Measurements from ENCODE around the gene DNAJB2. TPM values are rescaled to one million over a fixed set of nuclear protein-coding genes. Genes with fewer than 3 reads are reported as not detected.

Gene DNAJB2
- total RNA-seq, 3 donors from 2014 or later (not counting 1 experiment from before 2014, with no cell fraction given), result 70.3 to 108 (median 98.3) TPM

DNA sequence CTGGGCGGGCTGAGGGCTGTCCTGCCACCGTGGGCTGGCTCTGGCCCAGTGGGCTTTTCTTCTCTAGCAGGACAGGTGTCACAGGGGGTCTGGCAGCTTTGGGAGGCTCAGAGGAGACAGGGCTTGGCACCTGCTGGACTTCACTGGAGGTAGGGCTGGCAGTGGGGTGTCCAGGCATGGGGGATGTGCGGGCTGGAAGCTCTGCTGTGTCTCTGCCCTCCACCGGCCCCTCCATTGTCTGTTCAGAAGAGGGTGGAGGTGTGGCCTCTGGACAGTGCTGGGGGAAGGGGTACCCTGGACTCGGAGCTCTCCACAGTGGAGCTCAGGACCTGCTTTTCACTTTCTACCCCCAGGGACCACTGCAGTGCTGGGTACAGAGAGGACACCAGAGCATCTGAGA lies 20.9 kb downstream of the DNAJB2 start:
- TF ChIP-seq, protein P1, sequence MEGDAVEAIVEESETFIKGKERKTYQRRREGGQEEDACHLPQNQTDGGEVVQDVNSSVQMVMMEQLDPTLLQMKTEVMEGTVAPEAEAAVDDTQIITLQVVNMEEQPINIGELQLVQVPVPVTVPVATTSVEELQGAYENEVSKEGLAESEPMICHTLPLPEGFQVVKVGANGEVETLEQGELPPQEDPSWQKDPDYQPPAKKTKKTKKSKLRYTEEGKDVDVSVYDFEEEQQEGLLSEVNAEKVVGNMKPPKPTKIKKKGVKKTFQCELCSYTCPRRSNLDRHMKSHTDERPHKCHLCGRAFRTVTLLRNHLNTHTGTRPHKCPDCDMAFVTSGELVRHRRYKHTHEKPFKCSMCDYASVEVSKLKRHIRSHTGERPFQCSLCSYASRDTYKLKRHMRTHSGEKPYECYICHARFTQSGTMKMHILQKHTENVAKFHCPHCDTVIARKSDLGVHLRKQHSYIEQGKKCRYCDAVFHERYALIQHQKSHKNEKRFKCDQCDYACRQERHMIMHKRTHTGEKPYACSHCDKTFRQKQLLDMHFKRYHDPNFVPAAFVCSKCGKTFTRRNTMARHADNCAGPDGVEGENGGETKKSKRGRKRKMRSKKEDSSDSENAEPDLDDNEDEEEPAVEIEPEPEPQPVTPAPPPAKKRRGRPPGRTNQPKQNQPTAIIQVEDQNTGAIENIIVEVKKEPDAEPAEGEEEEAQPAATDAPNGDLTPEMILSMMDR (IDR thresholded peaks at IDR 0.05), result no peak
- ATAC-seq, result no peak
- peaks cover 22 to 24% of the 10 kb centered on the region in 2 donors for H3K27me3 Mint-ChIP-seq (ENCODE audit: low read depth in 2 of 2)
- no peak overlapping the region for H3K4me3 Mint-ChIP-seq
- peaks cover 12% of the 10 kb centered on the region for H3K27me3 ChIP-seq (ENCODE audit: control insufficient read depth, insufficient read depth, low read length)
- H3K4me1 Mint-ChIP-seq, result peaks cover 0 to 3% of the 10 kb centered on the region in 2 donors
- H3K9me3 ChIP-seq (ENCODE audit: control insufficient read depth, insufficient read depth, low read length), result no peaks in the 10 kb centered on the region
- no peak for DNase-seq
- intact Hi-C loops (cut with micrococcal nuclease), result no loop called here
- H3K27ac Mint-ChIP-seq, result no peak overlapping the region
- peaks cover 8% of the 10 kb centered on the region for H3K4me1 ChIP-seq (ENCODE audit: control insufficient read depth, insufficient read depth, low read length)
- H3K36me3 Mint-ChIP-seq, result no peaks in the 10 kb centered on the region
- H3K4me3 ChIP-seq (ENCODE audit: low read length), result no peak overlapping the region
- 78% methylated on average over 5 of the region's 5 CpGs for WGBS (ENCODE audit: insufficient coverage)
- H3K36me3 ChIP-seq (ENCODE audit: control insufficient read depth, insufficient read depth, low read length), result no peaks in the 10 kb centered on the region
- H3K27ac ChIP-seq (ENCODE audit: low read length), result no peak overlapping the region
- no peaks in the 10 kb centered on the region for H3K9me3 Mint-ChIP-seq

DNA sequence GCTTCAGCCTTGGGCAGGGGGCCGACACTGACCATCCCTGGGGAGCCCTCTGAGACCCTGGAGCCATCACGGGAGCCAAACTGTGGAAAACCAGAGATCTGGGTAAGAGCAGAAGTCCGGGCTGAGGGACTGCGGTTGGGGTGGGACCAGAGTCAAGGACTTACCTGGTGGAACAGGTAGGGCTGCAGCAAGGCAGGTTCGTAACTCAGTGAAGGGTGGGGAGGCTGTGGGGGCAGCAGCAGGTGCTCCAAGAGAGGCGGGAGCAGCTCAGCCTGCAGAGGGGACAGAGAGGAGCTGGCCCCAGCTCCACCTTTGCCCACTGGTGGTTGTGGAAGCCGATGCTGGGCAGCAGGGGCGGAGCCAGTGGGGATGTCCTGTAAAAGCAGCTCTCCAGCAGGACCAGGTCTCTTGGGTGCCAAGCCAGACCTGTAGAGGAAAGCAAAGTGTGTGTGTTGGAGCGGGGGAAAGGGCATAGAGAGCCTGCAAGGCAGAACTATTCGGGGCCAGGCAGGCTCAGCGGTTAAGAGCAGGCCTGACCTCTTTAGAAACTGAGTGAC lies 23.3 kb downstream of the DNAJB2 start:
- H3K36me3 Mint-ChIP-seq, result no peaks in the 10 kb centered on the region
- intact Hi-C loops (cut with micrococcal nuclease), result no loop called here

DNA sequence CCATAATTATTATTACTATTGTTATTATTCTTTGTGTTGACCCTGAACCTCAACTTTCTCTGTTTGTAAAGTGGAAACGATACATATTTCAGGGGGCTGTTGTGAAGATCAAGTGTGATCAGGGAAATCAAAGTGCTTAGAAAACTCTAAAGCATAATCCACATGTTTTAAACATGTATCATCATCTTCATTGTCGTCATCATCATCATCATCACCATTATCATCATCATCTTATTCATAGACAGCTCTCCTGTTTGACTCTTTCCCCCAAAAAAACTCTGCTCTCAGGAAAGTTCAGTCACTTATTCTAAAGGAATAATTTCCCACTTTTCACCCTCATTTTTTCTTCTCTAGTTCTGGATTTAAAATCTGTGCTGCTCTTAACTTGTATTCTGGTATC lies 25.1 kb downstream of the DNAJB2 start:
- 46% methylated on average over 2 of the region's 2 CpGs for WGBS (ENCODE audit: insufficient coverage)
- H3K9me3 ChIP-seq (ENCODE audit: control insufficient read depth, insufficient read depth, low read length), result no peaks in the 10 kb centered on the region
- DNase-seq (no peak), ATAC-seq (no peak)
- H3K4me3 Mint-ChIP-seq, result no peak overlapping the region
- H3K4me1 ChIP-seq (ENCODE audit: control insufficient read depth, insufficient read depth, low read length), result peaks cover 6% of the 10 kb centered on the region
- H3K36me3 ChIP-seq (ENCODE audit: control insufficient read depth, insufficient read depth, low read length), result no peaks in the 10 kb centered on the region
- H3K27me3 ChIP-seq (ENCODE audit: control insufficient read depth, insufficient read depth, low read length), result peaks cover 24% of the 10 kb centered on the region
- no peak overlapping the region for H3K27ac ChIP-seq (ENCODE audit: low read length)
- TF ChIP-seq, protein P1 (IDR thresholded peaks at IDR 0.05), result no peak
- no peak overlapping the region for H3K27ac Mint-ChIP-seq
- intact Hi-C loops (cut with micrococcal nuclease), result no loop called here
- no peaks in the 10 kb centered on the region for H3K9me3 Mint-ChIP-seq
- H3K4me3 ChIP-seq (ENCODE audit: low read length), result no peak overlapping the region
- no peaks in the 10 kb centered on the region for H3K4me1 Mint-ChIP-seq
- H3K36me3 Mint-ChIP-seq, result no peaks in the 10 kb centered on the region
- H3K27me3 Mint-ChIP-seq (ENCODE audit: low read depth in 2 of 2), result peaks cover 35 to 49% of the 10 kb centered on the region in 2 donors

More for the DNA sequence above, 23.3 kb downstream of the DNAJB2 start:
- Histone ChIP-seq H3K27me3 (ENCODE audit: control insufficient read depth, insufficient read depth, low read length) (peaks cover 14% of the 10 kb centered on the region), H3K9me3 (ENCODE audit: control insufficient read depth, insufficient read depth, low read length) (no peaks in the 10 kb centered on the region), H3K36me3 (ENCODE audit: control insufficient read depth, insufficient read depth, low read length) (no peaks in the 10 kb centered on the region), H3K4me1 (ENCODE audit: control insufficient read depth, insufficient read depth, low read length) (peaks cover 4% of the 10 kb centered on the region), H3K4me3 (ENCODE audit: low read length) (no peak overlapping the region), H3K27ac (ENCODE audit: low read length) (no peak overlapping the region)
- no peak for ATAC-seq
- DNase-seq, result no peak
- TF ChIP-seq, protein P1 (IDR thresholded peaks at IDR 0.05), result no peak
- H3K27me3 Mint-ChIP-seq (ENCODE audit: low read depth in 2 of 2), result peaks cover 31 to 44% of the 10 kb centered on the region in 2 donors
- H3K9me3 Mint-ChIP-seq, result no peaks in the 10 kb centered on the region
- H3K27ac Mint-ChIP-seq, result no peak overlapping the region
- H3K4me1 Mint-ChIP-seq, result no peaks in the 10 kb centered on the region
- 74% methylated on average over 11 of the region's 11 CpGs for WGBS (ENCODE audit: insufficient coverage)
- no peak overlapping the region for H3K4me3 Mint-ChIP-seq

DNA sequence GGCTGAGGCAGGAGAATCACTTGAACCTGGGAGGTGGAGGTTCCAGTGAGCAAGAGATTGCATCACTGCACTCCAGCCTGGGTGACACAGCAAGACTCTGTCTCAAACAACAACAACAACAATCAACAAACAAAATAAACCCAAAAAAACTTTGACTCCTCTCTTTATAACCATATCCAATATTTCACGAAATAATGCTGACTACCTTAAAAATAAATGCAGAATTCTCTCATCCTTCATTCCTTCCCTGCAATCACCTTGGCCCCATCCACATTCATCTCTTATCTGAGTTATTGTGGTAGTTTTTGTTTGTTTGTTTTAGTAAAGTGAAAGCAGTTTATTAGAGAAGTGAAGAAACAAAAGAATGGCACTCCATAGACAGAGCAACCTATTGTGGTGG lies 26.9 kb downstream of the DNAJB2 start:
- no peak for DNase-seq
- 78% methylated on average over 1 of the region's 1 CpG for WGBS (ENCODE audit: insufficient coverage)
- TF ChIP-seq, protein P1 (IDR thresholded peaks at IDR 0.05), result no peak
- Histone ChIP-seq H3K36me3 (ENCODE audit: control insufficient read depth, insufficient read depth, low read length) (no peaks in the 10 kb centered on the region), H3K4me1 (ENCODE audit: control insufficient read depth, insufficient read depth, low read length) (peaks cover 6% of the 10 kb centered on the region), H3K9me3 (ENCODE audit: control insufficient read depth, insufficient read depth, low read length) (no peaks in the 10 kb centered on the region), H3K4me3 (ENCODE audit: low read length) (no peak overlapping the region), H3K27me3 (ENCODE audit: control insufficient read depth, insufficient read depth, low read length) (peaks cover 25% of the 10 kb centered on the region), H3K27ac (ENCODE audit: low read length) (no peak overlapping the region)
- H3K4me1 Mint-ChIP-seq, result no peaks in the 10 kb centered on the region
- no peak for ATAC-seq
- peaks cover 41 to 49% of the 10 kb centered on the region in 2 donors for H3K27me3 Mint-ChIP-seq (ENCODE audit: low read depth in 2 of 2)
- intact Hi-C loops (cut with micrococcal nuclease), result no loop called here
- no peak overlapping the region for H3K4me3 Mint-ChIP-seq
- H3K9me3 Mint-ChIP-seq, result no peaks in the 10 kb centered on the region
- H3K27ac Mint-ChIP-seq, result no peak overlapping the region
- no peaks in the 10 kb centered on the region for H3K36me3 Mint-ChIP-seq
